ENCODE results near the gene MFN2. TPM values are rescaled to one million over a fixed set of nuclear protein-coding genes. Genes with fewer than 3 reads are reported as not detected.
A peak's percentile ranks its signal among the peaks of the same experiment; 100 is the strongest.

MFN2 gene
- total RNA-seq, 2 donors from 2014 or later = 75.2 to 101 TPM

GRCh38 chr1:11977625-11978024 is 2.6 kb upstream of the MFN2 start:
- ATAC-seq = no peak
- Mint-ChIP-seq H3K27me3 (no peaks in the 10 kb centered on the region), H3K36me3 (peaks cover 12% of the 10 kb centered on the region), H3K27ac (no peak overlapping the region), H3K4me1 (ENCODE audit: low read depth in 2 of 2) (peaks cover 27 to 30% of the 10 kb centered on the region in 2 donors), H3K9me3 (no peaks in the 10 kb centered on the region), H3K4me3 (no peak overlapping the region)
- DNase-seq (ENCODE audit: low spot score) = no peak

DNA sequence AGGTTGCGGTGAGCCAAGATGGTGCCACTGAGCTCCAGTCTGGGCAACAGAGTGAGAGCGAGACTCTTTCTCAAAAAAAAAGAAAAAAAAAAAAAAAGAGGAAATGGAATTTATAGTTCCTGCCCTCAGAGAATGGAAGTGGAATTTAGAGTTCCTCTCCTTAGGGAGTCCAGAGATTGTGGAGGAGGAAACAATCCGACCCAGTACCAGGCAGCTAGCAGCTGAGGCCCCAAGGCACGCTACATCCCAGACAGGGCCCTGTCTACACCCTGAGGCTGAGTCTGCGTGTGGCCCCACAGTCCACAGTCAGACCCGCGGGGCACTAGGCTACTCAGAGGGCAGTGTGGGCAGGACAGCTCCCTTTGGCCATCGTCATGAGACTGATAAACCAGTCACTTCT is 1.9 kb upstream of the MFN2 start:
- no peak for ATAC-seq
- Mint-ChIP-seq H3K36me3 (peaks cover 13% of the 10 kb centered on the region), H3K9me3 (no peaks in the 10 kb centered on the region), H3K27ac (no peak overlapping the region), H3K4me3 (no peak overlapping the region), H3K27me3 (no peaks in the 10 kb centered on the region), H3K4me1 (ENCODE audit: low read depth in 2 of 2) (peaks cover 25 to 26% of the 10 kb centered on the region in 2 donors)
- no peak for DNase-seq (ENCODE audit: low spot score)

DNA sequence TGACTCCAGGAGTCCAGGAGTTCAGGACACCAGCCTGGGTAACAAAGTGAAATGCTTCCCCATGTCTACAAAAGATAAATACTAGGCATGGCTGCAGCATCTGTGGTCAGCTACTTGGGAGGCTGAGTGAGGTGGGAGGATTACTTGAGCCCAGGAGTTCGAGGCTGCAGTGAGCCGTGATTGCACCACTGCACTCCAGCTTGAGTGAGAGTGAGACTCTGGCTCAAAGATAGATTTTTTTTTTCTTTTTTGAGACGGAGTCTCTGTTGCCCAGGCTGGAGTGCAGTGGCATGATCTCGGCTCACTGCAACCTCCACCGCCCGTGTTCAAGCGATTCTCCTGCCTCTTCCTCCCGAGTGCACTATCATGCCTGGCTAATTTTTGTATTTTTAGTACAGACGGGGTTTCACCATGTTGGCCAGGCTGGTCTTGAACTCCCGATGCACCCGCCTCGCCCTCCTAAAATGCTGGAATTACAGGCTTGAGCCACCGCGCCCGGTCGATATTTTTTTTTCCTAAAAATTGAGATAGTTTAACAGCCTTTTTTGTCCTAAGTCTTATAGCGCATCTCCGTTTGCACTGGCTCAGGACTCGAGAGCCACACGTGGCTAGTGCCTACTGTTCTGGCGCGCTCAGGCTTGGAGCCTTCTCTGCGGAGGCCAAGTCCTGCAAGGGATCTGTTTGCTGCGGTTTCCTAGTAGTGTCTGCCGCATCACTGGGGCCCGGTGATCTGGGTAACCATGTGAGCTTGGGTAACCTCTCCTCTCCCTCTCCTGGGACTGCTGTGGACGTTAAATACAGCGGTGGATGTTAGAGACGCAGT is 1.0 kb upstream of the MFN2 start:
- DNase-seq (ENCODE audit: low spot score) = no peak
- peak overlapping the region; percentile 72 to 97 for H3K27ac Mint-ChIP-seq
- no peak for ATAC-seq
- no peaks in the 10 kb centered on the region for H3K9me3 Mint-ChIP-seq
- H3K27me3 Mint-ChIP-seq = no peaks in the 10 kb centered on the region
- H3K4me3 Mint-ChIP-seq = peak overlapping the region; percentile 99
- H3K36me3 Mint-ChIP-seq = peaks cover 13% of the 10 kb centered on the region
- peaks cover 26 to 33% of the 10 kb centered on the region in 2 donors for H3K4me1 Mint-ChIP-seq (ENCODE audit: low read depth in 2 of 2)

GRCh38 chr1:11980676-11980972 is 380 bp downstream of the MFN2 start:
- ATAC-seq = no peak
- no peaks in the 10 kb centered on the region for H3K9me3 Mint-ChIP-seq
- peaks cover 26 to 36% of the 10 kb centered on the region in 2 donors for H3K4me1 Mint-ChIP-seq (ENCODE audit: low read depth in 2 of 2)
- peak overlapping the region; percentile 72 to 97 for H3K27ac Mint-ChIP-seq
- H3K27me3 Mint-ChIP-seq = no peaks in the 10 kb centered on the region
- peaks cover 9% of the 10 kb centered on the region for H3K36me3 Mint-ChIP-seq
- peak overlapping the region; percentile 99 for H3K4me3 Mint-ChIP-seq
- no peak for DNase-seq (ENCODE audit: low spot score)

DNA sequence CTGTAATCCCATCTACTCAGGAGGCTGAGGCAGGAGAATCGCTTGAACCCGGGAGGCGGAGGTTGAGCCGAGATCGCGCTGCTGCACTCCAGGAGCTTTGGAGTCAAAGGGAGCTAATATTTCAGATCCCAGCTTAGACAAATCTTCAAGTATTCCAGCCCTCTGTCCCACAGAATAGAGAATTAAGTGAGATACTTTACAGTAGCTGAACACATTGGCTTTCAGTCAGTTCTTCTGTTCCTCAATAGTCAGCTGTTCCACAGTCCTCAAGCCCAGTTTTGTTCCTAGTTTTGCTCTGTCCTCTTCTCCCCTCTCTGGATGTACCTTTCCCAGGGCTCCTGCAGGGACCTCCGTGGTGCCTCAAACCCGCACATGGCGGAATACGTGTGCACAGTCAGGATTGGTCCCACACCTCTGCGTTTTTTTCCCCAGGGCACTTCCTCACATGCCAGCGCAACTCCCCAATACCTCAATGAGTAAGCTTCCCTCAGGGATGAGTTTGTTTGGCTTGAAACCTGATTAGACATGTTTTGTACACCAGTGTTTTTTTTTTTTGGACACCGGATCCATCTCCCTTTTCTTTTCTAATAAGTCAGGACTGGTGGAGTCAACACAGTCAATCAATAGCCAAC is 1.2 kb downstream of the MFN2 start:
- H3K4me1 Mint-ChIP-seq (ENCODE audit: low read depth in 2 of 2) = peaks cover 32 to 42% of the 10 kb centered on the region in 2 donors
- no peaks in the 10 kb centered on the region for H3K9me3 Mint-ChIP-seq
- DNase-seq (ENCODE audit: low spot score) (no peak), ATAC-seq (no peak)
- peak overlapping the region; percentile 72 to 97 for H3K27ac Mint-ChIP-seq
- peaks cover 14% of the 10 kb centered on the region for H3K36me3 Mint-ChIP-seq
- H3K27me3 Mint-ChIP-seq = no peaks in the 10 kb centered on the region
- H3K4me3 Mint-ChIP-seq = peak overlapping the region; percentile 99

GRCh38 chr1:11982010-11982392 is 1.8 kb downstream of the MFN2 start:
- Mint-ChIP-seq H3K4me3 (peak overlapping the region; percentile 99), H3K4me1 (ENCODE audit: low read depth in 2 of 2) (peaks cover 32 to 42% of the 10 kb centered on the region in 2 donors)
- no peak for DNase-seq (ENCODE audit: low spot score)

DNA sequence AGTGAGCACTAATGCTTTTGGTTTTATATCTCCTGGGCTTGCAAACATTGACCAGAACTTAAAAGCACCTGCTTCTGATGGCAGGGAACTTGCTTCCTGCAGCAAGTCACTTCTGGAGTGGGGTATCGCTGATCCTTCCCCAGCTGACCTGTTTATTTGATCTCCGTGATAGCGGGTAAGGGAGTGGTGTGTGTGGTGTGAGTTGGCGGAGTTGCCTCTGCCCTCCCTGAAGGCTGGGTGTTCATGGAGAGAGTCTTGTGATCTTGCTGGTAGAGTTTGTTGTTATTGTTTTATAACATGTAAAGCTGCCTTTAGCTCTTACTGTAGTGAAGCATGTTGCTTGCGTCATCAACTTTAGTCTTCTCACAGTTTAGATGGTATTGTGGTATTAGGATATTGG is 3.9 kb downstream of the MFN2 start:
- no peaks in the 10 kb centered on the region for H3K27me3 Mint-ChIP-seq

More at GRCh38 chr1:11982010-11982392, 1.8 kb downstream of the MFN2 start:
- ATAC-seq = no peak
- Mint-ChIP-seq H3K27me3 (no peaks in the 10 kb centered on the region), H3K9me3 (no peaks in the 10 kb centered on the region), H3K36me3 (peaks cover 14% of the 10 kb centered on the region), H3K27ac (peak overlapping the region; percentile 72 to 97)

GRCh38 chr1:11984576-11984975 is 4.3 kb downstream of the MFN2 start:
- H3K4me1 Mint-ChIP-seq (ENCODE audit: low read depth in 2 of 2) = peaks cover 38 to 47% of the 10 kb centered on the region in 2 donors
- no peak overlapping the region for H3K27ac Mint-ChIP-seq
- DNase-seq (ENCODE audit: low spot score) (no peak), ATAC-seq (no peak)
- no peaks in the 10 kb centered on the region for H3K9me3 Mint-ChIP-seq
- H3K27me3 Mint-ChIP-seq = no peaks in the 10 kb centered on the region
- no peak overlapping the region for H3K4me3 Mint-ChIP-seq
- H3K36me3 Mint-ChIP-seq = peaks cover 20% of the 10 kb centered on the region

More for the DNA sequence above, 3.9 kb downstream of the MFN2 start:
- peaks cover 17% of the 10 kb centered on the region for H3K36me3 Mint-ChIP-seq
- peaks cover 36 to 45% of the 10 kb centered on the region in 2 donors for H3K4me1 Mint-ChIP-seq (ENCODE audit: low read depth in 2 of 2)
- H3K4me3 Mint-ChIP-seq = no peak overlapping the region
- no peaks in the 10 kb centered on the region for H3K9me3 Mint-ChIP-seq
- ATAC-seq (no peak), DNase-seq (ENCODE audit: low spot score) (no peak)
- no peak overlapping the region for H3K27ac Mint-ChIP-seq

- Mint-ChIP-seq H3K36me3 (peaks cover 20% of the 10 kb centered on the region), H3K27me3 (no peaks in the 10 kb centered on the region), H3K4me3 (no peak overlapping the region), H3K9me3 (no peaks in the 10 kb centered on the region), H3K27ac (no peak overlapping the region), H3K4me1 (ENCODE audit: low read depth in 2 of 2) (peaks cover 40 to 46% of the 10 kb centered on the region in 2 donors)
- ATAC-seq (no peak), DNase-seq (ENCODE audit: low spot score) (no peak)
Observed at GRCh38 chr1:11985171-11985570, 4.9 kb downstream of the MFN2 start.

DNA sequence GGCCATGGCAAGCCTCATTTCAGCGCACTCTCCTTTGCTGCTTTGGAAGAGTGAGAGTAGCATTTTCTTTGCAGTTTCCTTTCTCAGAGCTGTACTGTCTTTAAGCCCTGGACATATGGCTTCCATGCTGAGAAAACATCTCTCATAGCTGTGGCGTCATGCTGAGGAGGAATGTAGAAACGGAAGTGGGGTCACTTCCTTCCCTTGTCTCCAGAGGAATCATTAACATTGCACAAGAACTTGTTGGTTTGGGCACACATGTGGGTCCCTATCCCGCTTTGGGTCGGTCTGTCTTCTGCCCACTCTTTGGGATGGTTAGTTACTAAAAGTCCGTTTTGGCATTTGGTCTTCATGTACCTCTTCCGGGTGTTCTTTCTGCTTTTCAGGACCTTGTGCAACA is 5.6 kb downstream of the MFN2 start:
- Mint-ChIP-seq H3K4me1 (ENCODE audit: low read depth in 2 of 2) (peaks cover 42 to 49% of the 10 kb centered on the region in 2 donors), H3K9me3 (no peaks in the 10 kb centered on the region), H3K27me3 (no peaks in the 10 kb centered on the region), H3K36me3 (peaks cover 25% of the 10 kb centered on the region), H3K27ac (peak overlapping the region in 1 of 2 donors; percentile 23), H3K4me3 (peak overlapping the region; percentile 37)
- DNase-seq (ENCODE audit: low spot score) (no peak), ATAC-seq (no peak)

- H3K9me3 Mint-ChIP-seq = no peaks in the 10 kb centered on the region
- peak overlapping the region in 1 of 2 donors; percentile 82 for H3K27ac Mint-ChIP-seq
- ATAC-seq (no peak), DNase-seq (ENCODE audit: low spot score) (no peak)
- peaks cover 25 to 26% of the 10 kb centered on the region in 2 donors for H3K4me1 Mint-ChIP-seq (ENCODE audit: low read depth in 2 of 2)
- H3K36me3 Mint-ChIP-seq = peaks cover 27% of the 10 kb centered on the region
- no peaks in the 10 kb centered on the region for H3K27me3 Mint-ChIP-seq
- no peak overlapping the region for H3K4me3 Mint-ChIP-seq
Observed at GRCh38 chr1:11989669-11990068, 9.4 kb downstream of the MFN2 start.

DNA sequence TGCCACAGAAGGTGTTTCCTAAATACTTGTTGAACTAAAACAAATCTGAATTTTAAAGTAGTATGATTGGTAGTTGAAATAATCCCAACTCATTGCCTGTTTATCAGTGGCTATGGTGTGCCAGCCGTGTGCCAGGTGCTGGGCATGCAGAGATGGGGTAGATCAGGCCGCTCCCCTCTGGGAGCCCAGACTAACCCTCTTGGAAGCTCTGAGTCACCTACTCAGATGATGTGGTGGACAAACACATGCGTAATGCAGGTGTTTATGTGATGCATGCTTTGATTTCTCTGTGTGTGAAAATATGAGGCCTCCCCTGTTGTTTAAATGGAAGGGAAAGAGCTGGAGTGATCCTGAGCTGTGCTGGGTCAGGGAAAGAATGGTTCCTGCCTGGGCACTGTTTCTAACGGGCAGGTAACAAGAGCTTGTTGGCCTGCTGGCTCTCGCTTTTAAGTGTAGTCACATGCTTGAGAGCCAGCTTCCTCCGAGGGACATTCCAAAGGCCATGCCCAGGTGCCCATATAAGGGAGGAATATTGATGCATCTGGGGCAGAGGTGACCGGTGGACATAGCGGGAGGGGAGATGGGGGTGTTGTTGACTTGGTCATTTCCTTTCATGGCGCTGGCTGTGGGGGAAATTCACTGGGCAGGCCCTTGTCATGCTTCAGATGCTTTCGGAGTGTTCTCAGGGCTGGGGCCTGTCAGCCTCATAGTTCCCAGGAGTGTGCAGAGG is 10.2 kb downstream of the MFN2 start:
- Mint-ChIP-seq H3K27ac (peak overlapping the region in 1 of 2 donors; percentile 82), H3K36me3 (peaks cover 27% of the 10 kb centered on the region)

DNA sequence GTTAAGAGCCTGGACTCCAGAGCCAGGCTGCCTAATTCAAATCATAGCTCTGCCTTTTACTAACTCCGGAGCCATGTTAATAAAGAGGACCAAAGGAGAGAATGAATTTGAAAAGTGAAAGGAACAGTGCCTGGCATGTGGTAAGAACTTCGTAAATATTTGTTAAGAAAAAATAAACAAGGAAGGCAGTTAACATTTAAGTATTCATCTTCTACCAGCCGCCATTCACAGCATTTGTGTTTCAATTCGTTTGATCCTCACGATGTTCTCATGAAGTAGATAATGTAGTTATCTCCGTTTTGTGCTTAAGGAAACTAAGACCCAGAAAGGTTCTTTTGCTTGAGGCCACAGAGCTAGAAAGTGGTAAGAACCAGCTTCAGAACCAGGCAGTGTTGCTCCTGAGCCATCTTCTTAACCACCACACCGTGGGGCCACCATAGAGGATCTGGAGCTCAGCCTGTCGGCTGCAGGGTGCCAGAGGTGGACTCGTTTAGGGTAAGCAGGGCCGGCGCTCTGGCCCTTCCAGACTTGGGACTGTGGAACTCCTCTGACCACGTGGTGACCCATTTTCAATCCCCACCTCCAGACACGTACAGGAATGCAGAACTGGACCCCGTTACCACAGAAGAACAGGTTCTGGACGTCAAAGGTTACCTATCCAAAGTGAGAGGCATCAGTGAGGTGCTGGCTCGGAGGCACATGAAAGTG is 11.9 kb downstream of the MFN2 start:
- no peak overlapping the region for H3K4me3 Mint-ChIP-seq
- no peak for ATAC-seq
- H3K4me1 Mint-ChIP-seq (ENCODE audit: low read depth in 2 of 2) = peaks cover 18 to 19% of the 10 kb centered on the region in 2 donors
- H3K27ac Mint-ChIP-seq = no peak overlapping the region
- no peaks in the 10 kb centered on the region for H3K9me3 Mint-ChIP-seq
- no peak for DNase-seq (ENCODE audit: low spot score)
- no peaks in the 10 kb centered on the region for H3K27me3 Mint-ChIP-seq
- peaks cover 21% of the 10 kb centered on the region for H3K36me3 Mint-ChIP-seq

More for the DNA sequence above, 10.2 kb downstream of the MFN2 start:
- ATAC-seq (no peak), DNase-seq (ENCODE audit: low spot score) (no peak)
- no peaks in the 10 kb centered on the region for H3K27me3 Mint-ChIP-seq
- no peaks in the 10 kb centered on the region for H3K9me3 Mint-ChIP-seq
- H3K4me3 Mint-ChIP-seq = no peak overlapping the region
- H3K4me1 Mint-ChIP-seq (ENCODE audit: low read depth in 2 of 2) = peaks cover 24 to 26% of the 10 kb centered on the region in 2 donors

All from natural killer cell treated with Interleukin-12 subunit alpha and Interleukin-12 subunit beta and Interleukin-15 and Interleukin-18, amount 100 ng/mL, for 72 hours (primary cell).